Neural progenitor cell (in vitro differentiated cells): Measurements from ENCODE around the gene CYTH1.

ENCODE experiments used
- EZH2 ChIP-seq: fragments of 200-600 bp; sonication (generic); IDR thresholded peaks from 2 replicates; pipeline ENCODE4 v1.6.1; 2017; ENCODE audit warnings: antibody characterized with exemption, mild to moderate bottlenecking, moderate library complexity
- TF ChIP-seq, protein P1 (sequence below): fragments of 200-600 bp; sonication (generic); IDR thresholded peaks from 2 replicates; pipeline ENCODE4 v1.5.1; 2017; ENCODE audit warnings: antibody characterized with exemption, mild to moderate bottlenecking

DNA sequence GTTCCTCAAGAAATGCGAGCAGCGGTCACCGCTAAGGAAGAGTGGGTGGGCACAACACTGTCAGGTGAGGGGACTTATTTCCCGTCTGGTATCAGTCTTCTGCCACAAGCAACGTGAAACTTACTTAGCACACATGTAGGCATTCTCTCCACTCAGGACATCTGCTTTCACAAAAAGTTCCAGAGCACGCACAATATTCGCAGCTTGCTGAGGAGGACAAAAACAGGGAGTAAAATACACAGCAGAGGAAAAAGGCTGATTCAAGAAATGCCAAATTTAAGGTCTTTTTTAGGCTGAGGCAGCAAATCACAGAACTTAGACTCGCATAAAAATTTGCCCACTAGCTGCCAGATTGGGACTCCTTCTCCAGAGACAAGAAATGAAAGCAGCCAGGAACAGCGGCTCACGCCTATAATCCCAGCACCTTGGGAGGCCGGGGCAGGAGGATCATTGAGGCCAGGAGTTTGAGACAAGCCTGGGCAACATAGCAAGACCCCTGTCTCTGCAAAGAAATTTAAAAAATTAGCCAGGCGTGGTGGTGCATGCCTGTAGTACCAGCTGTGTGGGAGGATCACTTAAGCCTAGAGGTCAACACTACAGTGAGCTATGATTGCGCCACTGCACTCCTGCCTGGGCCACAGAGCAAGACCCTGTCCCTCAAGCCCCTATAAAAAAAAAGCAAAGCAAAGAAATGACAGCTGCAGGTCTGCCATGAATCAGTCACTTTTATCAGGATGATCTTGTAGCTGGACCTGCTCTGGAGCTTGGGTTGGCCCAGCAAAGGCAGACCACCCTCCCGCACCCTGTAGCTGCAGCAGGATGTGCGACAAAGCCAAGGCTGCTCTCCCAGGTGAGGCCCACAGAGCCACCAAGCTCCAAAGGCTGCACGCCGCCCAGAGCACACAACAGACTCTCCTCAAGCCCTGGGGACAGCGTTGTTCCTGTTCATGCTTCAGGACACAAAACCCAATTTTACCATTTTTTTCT, 38.0 kb upstream of the CYTH1 start:
- TF ChIP-seq, protein P1, sequence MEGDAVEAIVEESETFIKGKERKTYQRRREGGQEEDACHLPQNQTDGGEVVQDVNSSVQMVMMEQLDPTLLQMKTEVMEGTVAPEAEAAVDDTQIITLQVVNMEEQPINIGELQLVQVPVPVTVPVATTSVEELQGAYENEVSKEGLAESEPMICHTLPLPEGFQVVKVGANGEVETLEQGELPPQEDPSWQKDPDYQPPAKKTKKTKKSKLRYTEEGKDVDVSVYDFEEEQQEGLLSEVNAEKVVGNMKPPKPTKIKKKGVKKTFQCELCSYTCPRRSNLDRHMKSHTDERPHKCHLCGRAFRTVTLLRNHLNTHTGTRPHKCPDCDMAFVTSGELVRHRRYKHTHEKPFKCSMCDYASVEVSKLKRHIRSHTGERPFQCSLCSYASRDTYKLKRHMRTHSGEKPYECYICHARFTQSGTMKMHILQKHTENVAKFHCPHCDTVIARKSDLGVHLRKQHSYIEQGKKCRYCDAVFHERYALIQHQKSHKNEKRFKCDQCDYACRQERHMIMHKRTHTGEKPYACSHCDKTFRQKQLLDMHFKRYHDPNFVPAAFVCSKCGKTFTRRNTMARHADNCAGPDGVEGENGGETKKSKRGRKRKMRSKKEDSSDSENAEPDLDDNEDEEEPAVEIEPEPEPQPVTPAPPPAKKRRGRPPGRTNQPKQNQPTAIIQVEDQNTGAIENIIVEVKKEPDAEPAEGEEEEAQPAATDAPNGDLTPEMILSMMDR: no peak
- no peak for TF ChIP-seq EZH2
